Smooth muscle cell of the brain vasculature (primary cell): Measurements from ENCODE around the gene SLC5A8.
"Not testable (repeated sequence)": the region's sequence is repeated elsewhere in the genome, so short reads cannot be mapped to it uniquely, and the experiment has no call there.

Experiments used
- DNase-seq: peaks from one replicate; pipeline ENCODE4 v3.0.0-alpha.2; 2012; ENCODE audit warnings: low read depth, low spot score

The SLC5A8 gene

DNA sequence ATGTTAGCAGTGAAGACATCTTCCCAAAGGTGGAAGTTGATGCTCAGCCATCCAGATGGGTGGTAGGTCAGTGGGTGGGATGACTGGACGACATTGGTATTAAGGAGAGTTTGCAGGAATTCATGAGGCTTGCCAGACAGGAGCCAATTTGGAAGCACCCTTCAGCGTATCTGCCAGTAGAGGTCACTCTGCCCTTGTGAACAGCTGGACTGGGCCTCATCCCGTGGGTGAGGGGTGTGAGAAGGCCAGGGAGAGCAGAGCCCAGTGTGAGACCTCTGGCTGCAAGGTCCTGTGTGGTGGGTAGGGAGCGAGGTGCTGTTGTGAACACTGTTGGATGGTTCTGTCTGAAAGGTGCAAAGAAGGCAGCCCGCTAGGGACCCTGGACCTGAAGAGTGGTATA lies 37.7 kb downstream of the SLC5A8 start:
- DNase-seq = no peak

DNA sequence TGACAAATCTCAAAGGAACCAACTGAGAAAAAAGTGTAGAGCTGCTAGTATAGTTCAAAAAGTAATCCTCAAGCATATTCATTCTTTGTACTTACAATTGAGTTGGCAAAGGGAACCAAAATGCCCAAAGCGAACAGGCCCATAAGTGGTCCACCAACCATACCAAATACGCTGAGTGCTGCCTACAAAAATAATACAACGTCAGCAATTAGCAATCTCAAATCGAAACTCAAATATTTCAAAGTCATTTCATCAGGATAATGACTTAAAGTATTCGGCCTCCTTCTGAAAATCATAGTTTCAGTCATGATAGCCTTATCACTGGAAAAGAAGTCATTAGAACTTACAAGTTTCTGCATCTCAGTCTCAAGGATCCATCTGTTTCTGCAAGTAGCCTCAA lies 42.0 kb downstream of the SLC5A8 start:
- DNase-seq = no peak

DNA sequence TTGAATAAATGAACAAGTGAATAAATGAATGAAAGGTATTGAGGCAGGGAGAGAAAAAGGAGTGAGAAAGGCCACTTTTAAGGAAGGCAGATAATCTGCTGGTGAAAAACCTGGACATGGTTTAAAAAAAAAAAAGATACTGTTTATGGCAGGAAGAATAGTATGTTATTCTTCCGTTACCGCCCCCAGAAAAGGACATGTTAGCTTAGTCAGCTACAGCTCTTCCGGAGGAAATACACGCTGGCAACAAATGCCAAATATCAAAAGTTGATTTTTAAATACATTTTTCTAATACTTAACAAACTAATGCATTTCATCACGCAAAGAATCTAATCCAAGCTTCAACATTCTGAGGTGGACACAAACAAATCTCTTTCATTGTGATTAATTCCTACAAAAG lies 43.2 kb downstream of the SLC5A8 start:
- no peak for DNase-seq

DNA sequence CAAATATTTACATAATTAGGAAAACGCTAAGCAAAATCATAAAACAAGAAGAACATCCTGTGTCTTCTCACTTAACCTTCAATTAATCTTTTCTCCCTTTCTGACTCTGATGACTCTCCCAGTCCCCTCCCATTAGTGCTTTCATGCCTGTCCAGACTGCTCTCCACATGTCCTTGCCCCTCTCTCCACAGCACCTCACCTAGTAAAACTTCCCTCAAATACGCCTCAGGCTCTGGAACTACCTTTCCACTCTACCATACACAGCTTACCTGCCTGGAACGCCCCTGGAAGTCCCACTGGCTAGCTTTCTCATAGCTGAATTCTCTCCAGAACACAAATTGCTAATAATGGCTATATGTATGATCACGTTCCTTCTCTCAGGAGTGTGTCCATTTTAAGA lies 44.7 kb downstream of the SLC5A8 start:
- DNase-seq = no peak

DNA sequence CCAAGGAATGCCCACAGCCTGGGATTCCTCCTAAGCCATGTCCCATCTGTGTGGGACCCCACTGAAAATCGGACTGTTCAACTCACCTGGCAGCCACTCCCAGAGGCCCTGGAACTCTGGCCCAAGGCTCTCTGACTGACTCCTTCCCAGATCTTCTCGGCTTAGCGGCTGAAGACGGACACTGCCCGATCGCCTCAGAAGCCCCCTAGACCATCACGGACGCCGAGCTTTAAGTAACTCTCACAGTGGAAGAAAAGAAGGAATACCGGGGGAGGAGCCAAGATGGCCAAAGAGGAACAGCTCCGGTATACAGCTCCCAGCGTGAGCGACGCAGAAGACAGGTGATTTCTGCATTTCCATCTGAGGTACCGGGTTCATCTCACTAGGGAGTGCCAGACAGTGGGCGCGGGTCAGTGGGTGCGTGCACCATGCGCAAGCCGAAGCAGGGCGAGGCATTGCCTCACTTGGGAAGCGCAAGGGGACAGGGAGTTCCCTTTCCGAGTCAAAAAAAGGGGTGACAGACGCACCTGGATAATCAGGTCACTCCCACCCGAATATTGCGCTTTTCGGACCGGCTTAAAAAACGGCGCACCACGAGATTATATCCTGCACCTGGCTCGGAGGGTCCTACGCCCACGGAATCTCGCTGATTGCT lies 64.1 kb downstream of the SLC5A8 start:
- not testable (repeated sequence) for DNase-seq

DNA sequence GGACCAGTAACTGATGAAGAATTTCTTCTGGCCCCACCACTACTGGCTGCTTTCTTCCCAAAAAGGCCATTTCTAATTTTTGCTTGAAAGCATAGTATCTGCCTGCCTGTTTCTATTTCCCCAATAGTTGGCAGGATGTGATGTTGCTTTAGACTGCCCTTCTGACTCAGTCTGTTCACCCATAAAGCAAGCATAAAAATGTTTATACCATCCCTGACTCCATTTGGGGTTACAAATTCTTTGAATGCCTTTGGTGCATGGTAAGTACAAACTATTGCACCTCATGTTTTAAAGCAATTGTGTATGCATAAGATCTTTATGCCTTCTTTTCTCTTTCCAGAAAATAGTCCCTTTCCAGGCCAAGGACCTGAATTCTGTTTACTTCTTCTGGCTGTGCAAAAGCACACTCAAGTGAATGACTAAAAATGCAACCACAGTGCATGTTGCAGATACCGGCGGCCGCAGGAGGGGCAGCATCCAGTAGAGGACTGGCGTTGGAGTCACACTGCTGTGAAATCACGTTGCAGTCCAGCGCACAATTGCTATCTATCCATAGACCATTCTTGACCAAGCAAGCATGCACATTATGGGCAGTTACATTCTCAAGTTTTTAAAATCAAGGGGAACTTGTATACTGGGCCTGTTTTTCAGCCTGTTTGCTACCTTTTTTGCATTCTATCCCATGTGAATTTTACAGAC lies 82.4 kb downstream of the SLC5A8 start:
- no peak for DNase-seq

DNA sequence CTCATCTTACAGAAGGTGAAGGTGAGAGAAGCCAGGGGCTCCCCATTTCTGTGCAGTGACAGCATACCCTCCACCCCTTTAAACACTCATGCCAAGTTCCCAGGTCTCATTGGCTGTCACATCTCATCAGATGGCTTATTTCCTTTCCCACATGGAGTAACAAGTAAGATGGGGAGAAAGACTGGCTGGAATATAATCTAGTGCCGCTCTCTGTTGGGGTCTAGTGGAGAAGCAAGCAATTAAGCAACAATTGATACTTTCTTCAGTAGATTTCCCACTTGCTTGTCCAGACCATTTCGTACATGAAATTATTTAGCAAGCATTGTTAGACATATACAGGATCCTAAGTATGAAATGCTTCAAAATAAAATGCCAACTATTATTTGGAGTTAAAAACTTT lies 92.2 kb downstream of the SLC5A8 start:
- no peak for DNase-seq

DNA sequence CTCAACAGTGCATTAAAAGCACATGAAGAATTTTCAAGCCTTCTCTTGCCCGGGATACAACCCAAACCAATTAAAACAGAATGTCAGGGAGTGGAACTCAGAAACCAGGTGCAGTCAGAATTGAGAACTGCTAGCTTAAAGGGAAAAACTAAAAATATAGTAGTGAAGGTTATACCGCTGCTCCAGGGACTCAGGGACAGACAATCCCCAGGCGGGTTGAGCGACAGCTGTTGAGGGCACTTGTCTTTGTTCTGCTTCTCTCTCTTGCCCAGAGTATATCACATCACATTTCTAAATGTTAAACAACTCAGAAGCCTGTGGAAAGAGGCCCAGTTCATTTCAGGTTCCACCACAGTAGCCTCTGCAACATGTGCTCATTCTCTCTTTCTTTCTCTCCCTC lies 93.1 kb downstream of the SLC5A8 start:
- DNase-seq = no peak

DNA sequence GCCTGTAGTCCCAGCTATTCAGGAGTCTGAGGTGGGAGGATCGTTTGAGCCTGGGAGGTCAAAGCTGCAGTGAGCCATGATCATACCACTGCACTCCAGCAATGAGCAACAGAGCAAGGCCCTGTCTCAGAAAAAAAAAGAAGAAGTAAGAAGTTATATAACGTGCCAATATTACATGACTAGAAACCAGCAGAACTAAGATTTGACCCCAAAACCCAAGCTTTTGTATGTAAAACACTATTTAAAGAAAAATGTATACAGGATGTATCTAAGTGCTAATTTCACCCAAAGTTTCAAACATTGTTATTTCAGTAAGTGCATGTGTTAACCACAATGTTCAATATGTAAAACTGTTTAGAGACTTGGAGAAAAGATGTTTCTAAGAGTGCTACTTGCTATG lies 94.7 kb downstream of the SLC5A8 start:
- no peak for DNase-seq

DNA sequence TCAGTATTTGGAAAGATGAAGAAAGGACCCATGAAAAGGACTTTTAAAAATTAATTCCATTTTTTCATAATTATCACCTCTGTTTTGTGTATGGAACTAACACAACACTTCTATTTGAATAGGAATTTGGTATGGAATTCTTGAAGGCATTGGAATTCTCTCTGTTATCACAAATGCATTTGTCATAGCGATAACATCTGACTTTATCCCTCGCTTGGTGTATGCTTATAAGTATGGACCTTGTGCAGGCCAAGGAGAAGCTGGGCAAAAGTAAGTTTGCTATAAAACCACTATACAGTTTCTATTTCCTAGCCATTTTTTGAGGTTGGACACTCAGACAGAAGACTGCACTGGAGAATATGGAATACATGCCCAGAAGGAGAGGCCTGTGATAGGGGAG lies 98.6 kb downstream of the SLC5A8 start:
- DNase-seq = no peak

DNA sequence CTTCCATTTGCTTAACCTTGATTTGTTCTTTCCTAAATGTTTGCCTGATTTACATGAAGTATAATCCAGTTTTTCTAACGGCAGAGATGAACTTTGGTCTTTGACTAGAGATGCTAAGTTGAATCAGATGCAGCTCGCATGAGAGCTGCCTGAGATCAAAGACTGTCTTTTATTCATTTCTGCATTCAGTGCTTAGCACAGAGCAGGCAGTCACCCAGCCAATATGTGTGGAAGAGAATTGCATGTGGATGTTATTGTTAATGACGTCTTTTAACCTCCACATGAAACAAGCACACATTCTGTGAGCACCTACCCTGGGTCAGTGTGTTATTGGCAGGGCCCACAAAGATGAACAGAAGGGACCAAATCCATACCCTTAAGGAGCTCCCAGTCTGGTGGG lies 99.2 kb downstream of the SLC5A8 start:
- DNase-seq = no peak

DNA sequence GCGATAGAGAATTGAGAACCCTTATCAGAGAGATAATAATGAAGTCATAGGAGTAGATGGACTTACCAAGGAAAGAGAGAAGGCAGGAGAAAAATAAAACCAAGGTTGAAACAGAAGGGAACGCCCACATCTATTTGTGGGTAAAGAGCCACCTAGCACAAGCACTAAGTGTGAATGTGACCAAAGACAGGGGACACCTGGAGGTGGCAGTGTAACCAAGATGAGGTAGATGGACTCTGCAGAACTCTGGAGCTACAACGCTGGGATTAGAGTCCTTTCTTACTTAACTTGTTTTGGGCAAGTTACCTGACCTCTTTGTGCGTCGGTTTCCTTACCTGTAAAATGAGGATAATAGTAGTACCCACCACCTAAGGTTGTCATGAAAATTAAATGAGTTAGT lies 101.9 kb downstream of the SLC5A8 start:
- DNase-seq = no peak

DNA sequence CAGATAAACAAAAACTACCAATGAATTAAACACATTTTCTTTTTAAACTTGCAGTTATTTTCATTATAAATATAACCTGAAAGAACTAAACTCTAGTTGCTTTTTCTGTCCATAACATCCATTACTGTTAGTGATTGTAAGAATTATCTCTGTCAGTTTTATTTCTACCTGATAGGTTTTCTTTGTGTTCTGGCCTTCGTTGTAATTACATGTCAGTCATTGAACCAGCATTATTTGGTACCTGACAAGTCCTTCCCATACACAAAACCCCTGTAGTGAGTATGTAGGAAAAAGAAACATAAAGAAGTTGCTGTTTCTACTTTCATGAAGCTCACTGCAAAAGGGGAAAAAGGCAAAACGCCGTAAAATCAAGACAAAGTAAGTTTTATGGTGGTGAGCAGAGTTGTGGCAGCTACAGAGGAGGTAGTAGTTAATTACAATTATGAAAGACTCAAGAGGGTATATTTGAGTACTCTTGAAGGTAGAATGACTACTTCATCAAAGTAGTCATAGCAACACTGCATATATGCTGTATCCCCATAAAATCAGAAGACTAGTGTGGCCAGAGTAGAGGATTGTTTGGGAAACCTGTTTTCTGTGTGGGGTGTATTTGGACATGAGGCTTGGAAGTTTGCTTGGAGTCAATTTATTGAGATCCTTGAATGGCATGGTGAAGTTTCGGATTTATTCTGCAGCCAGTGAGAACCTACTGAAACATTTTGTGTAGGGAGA lies 102.8 kb downstream of the SLC5A8 start:
- DNase-seq = no peak
